Neuronal stem cell (in vitro differentiated cells): ENCODE measurements around the gene BPIFB6.

Experiments
- DNase-seq: peaks from one replicate; pipeline ENCODE4 v3.0.0-alpha.2; 2013; ENCODE audit warnings: low spot score
- H2AFZ ChIP-seq: one replicate; pipeline ENCODE4 v1.6.1; 2013; ENCODE audit warnings: mild to moderate bottlenecking, low read length, inconsistent platforms
- H2AK5ac ChIP-seq: 2 replicates; pipeline ENCODE4 v1.6.1; 2013; ENCODE audit warnings: low read depth, mild to moderate bottlenecking, inconsistent platforms, low read length, moderate library complexity, mixed read lengths
- H2BK120ac ChIP-seq: 2 replicates; pipeline ENCODE4 v1.6.1; 2013; ENCODE audit warnings: low read depth, mild to moderate bottlenecking, inconsistent platforms, low read length, moderate library complexity, mixed read lengths
- H2BK12ac ChIP-seq: one replicate; pipeline ENCODE4 v1.6.1; 2013; ENCODE audit warnings: low read length, inconsistent platforms
- H2BK15ac ChIP-seq: 2 replicates; pipeline ENCODE4 v1.6.1; 2013; ENCODE audit warnings: mild to moderate bottlenecking, low read length, inconsistent platforms, mixed read lengths
- H2BK5ac ChIP-seq: one replicate; pipeline ENCODE4 v1.6.1; 2013; ENCODE audit warnings: inconsistent platforms, mild to moderate bottlenecking, low read length, moderate library complexity
- H3K14ac ChIP-seq: one replicate; pipeline ENCODE4 v1.6.1; 2013; ENCODE audit warnings: low read length, inconsistent platforms
- H3K18ac ChIP-seq: 2 replicates; pipeline ENCODE4 v1.6.1; 2013; ENCODE audit warnings: low read length, inconsistent platforms
- H3K23ac ChIP-seq: 2 replicates; pipeline ENCODE4 v1.6.1; 2013; ENCODE audit warnings: low read depth, mild to moderate bottlenecking, mixed read lengths, low read length, inconsistent platforms; ENCODE audit not compliant: poor library complexity
- H3K27ac ChIP-seq: replicated peaks from 3 replicates; pipeline ENCODE4 v1.5.1; 2013; ENCODE audit warnings: low read length, inconsistent platforms
- H3K27me3 ChIP-seq, 3 experiments: 2 replicates each; pipeline ENCODE4 v1.6.1; 2013; ENCODE audit warnings: low read length in 3 of 3, mild to moderate bottlenecking in 2 of 3, inconsistent platforms in 1 of 3, low read depth in 1 of 3, mixed read lengths in 1 of 3, moderate library complexity in 1 of 3; ENCODE audit not compliant: control insufficient read depth in 3 of 3, insufficient read depth in 3 of 3
- H3K36me3 ChIP-seq, 2 donors: replicated peaks in 1 of 2; 2 replicates each; pipeline ENCODE4 v1.6.1; 2013; ENCODE audit warnings: low read length in 2 of 2; ENCODE audit not compliant: control insufficient read depth in 2 of 2, insufficient read depth in 2 of 2
- H3K4ac ChIP-seq: 2 replicates; pipeline ENCODE4 v1.6.1; 2013; ENCODE audit warnings: inconsistent platforms, mild to moderate bottlenecking, low read length, moderate library complexity
- H3K4me1 ChIP-seq, 2 donors: 1 replicate in 1 of 2; 2 replicates in 1 of 2; pipeline ENCODE4 v1.6.1; 2013; ENCODE audit warnings: low read length in 2 of 2, low read depth in 1 of 2; ENCODE audit not compliant: control insufficient read depth in 2 of 2, insufficient read depth in 1 of 2
- H3K4me2 ChIP-seq: one replicate; pipeline ENCODE4 v1.6.1; 2013; ENCODE audit warnings: mild to moderate bottlenecking, low read length, inconsistent platforms; ENCODE audit not compliant: insufficient read depth, poor library complexity, severe bottlenecking
- H3K4me3 ChIP-seq, 2 donors: 2 replicates each; pipeline ENCODE4 v1.5.1; 2013; ENCODE audit warnings: low read length in 2 of 2, mild to moderate bottlenecking in 2 of 2, inconsistent platforms in 1 of 2, moderate library complexity in 1 of 2
- H3K79me1 ChIP-seq: one replicate; pipeline ENCODE4 v1.6.1; 2013; ENCODE audit warnings: low read depth, mild to moderate bottlenecking, inconsistent platforms, low read length, moderate library complexity
- H3K9ac ChIP-seq: one replicate; pipeline ENCODE4 v1.6.1; 2013; ENCODE audit warnings: mild to moderate bottlenecking, low read depth, low read length, inconsistent platforms; ENCODE audit not compliant: poor library complexity
- H3K9me3 ChIP-seq, 2 donors: replicated peaks in 1 of 2; 2 replicates each; pipeline versions ENCODE3 to v1.6.1; 2013; ENCODE audit warnings: low read length in 2 of 2, mild to moderate bottlenecking in 2 of 2, inconsistent platforms in 1 of 2, low read depth in 1 of 2, mixed read lengths in 1 of 2, moderate library complexity in 1 of 2; ENCODE audit not compliant: control insufficient read depth in 2 of 2, insufficient read depth in 1 of 2
- H4K8ac ChIP-seq: one replicate; pipeline ENCODE4 v1.6.1; 2013; ENCODE audit warnings: low read depth, mild to moderate bottlenecking, inconsistent platforms, low read length, moderate library complexity
- H4K91ac ChIP-seq: one replicate; pipeline ENCODE4 v1.6.1; 2013; ENCODE audit warnings: low read length, low read depth, mild to moderate bottlenecking, inconsistent platforms; ENCODE audit not compliant: poor library complexity
- WGBS, 2 donors: extraction: QIAGEN DNeasy Blood & Tissue Kit; methylation state at CpG; one replicate each; pipeline ENCODE4 v1.1.7; 2013; ENCODE audit warnings: missing lambda C conversion rate in 2 of 2, mixed read lengths in 1 of 2; ENCODE audit not compliant: insufficient read length in 2 of 2, insufficient replicate concordance in 1 of 2; ENCODE audit errors: extremely low coverage in 2 of 2; 5-methylcytosine and 5-hydroxymethylcytosine counted together

BPIFB6 gene

GRCh38 chr20:33012327-33013189 lies 18.9 kb upstream of the BPIFB6 start:
- no peak overlapping the region for H3K23ac ChIP-seq
- peak overlapping the region; percentile 14 for H2AK5ac ChIP-seq
- no peak overlapping the region for H2AFZ ChIP-seq
- WGBS, 2 donors: no CpG with 5 or more reads among the region's 15 CpGs
- no peak overlapping the region for H3K4me2 ChIP-seq
- H3K4me1 ChIP-seq: peaks cover 11 to 12% of the 10 kb centered on the region in 2 donors
- H3K36me3 ChIP-seq: no peaks in the 10 kb centered on the region
- peaks cover 2% of the 10 kb centered on the region for H3K79me1 ChIP-seq
- H2BK12ac ChIP-seq: no peak overlapping the region
- no peak overlapping the region for H2BK5ac ChIP-seq
- peak overlapping the region; percentile 41 for H3K18ac ChIP-seq
- no peak for DNase-seq
- H3K9ac ChIP-seq: no peak overlapping the region
- peaks cover 0 to 30% (median 0%) of the 10 kb centered on the region in 3 experiments for H3K27me3 ChIP-seq
- no peak overlapping the region for H3K4me3 ChIP-seq
- H4K91ac ChIP-seq: no peak overlapping the region
- H3K14ac ChIP-seq: peak overlapping the region; percentile 41
- no peak overlapping the region for H4K8ac ChIP-seq
- H3K4ac ChIP-seq: no peak overlapping the region
- H2BK15ac ChIP-seq: no peak overlapping the region
- H2BK120ac ChIP-seq: no peak overlapping the region
- H3K27ac ChIP-seq: no peak overlapping the region
- H3K9me3 ChIP-seq: no peaks in the 10 kb centered on the region

GRCh38 chr20:33013701-33014326 lies 17.6 kb upstream of the BPIFB6 start:
- H2BK5ac ChIP-seq: no peak overlapping the region
- no peak overlapping the region for H3K4ac ChIP-seq
- no peak overlapping the region for H4K91ac ChIP-seq
- peaks cover 0 to 39% (median 0%) of the 10 kb centered on the region in 3 experiments for H3K27me3 ChIP-seq
- H2AK5ac ChIP-seq: no peak overlapping the region
- H2AFZ ChIP-seq: no peak overlapping the region
- peaks cover 11 to 12% of the 10 kb centered on the region in 2 donors for H3K4me1 ChIP-seq
- H3K9ac ChIP-seq: no peak overlapping the region
- H3K9me3 ChIP-seq: no peaks in the 10 kb centered on the region
- H3K23ac ChIP-seq: no peak overlapping the region
- H3K27ac ChIP-seq: no peak overlapping the region
- peak overlapping the region; percentile 9 for H3K18ac ChIP-seq
- no peak for DNase-seq
- no peak overlapping the region for H4K8ac ChIP-seq
- no peak overlapping the region for H3K4me2 ChIP-seq
- WGBS, 2 donors: no CpG with 5 or more reads among the region's 12 CpGs
- H3K4me3 ChIP-seq: no peak overlapping the region
- no peaks in the 10 kb centered on the region for H3K36me3 ChIP-seq
- H2BK15ac ChIP-seq: peak overlapping the region; percentile 4
- H3K14ac ChIP-seq: no peak overlapping the region
- no peak overlapping the region for H2BK120ac ChIP-seq
- H3K79me1 ChIP-seq: peaks cover 2% of the 10 kb centered on the region
- H2BK12ac ChIP-seq: no peak overlapping the region

DNA sequence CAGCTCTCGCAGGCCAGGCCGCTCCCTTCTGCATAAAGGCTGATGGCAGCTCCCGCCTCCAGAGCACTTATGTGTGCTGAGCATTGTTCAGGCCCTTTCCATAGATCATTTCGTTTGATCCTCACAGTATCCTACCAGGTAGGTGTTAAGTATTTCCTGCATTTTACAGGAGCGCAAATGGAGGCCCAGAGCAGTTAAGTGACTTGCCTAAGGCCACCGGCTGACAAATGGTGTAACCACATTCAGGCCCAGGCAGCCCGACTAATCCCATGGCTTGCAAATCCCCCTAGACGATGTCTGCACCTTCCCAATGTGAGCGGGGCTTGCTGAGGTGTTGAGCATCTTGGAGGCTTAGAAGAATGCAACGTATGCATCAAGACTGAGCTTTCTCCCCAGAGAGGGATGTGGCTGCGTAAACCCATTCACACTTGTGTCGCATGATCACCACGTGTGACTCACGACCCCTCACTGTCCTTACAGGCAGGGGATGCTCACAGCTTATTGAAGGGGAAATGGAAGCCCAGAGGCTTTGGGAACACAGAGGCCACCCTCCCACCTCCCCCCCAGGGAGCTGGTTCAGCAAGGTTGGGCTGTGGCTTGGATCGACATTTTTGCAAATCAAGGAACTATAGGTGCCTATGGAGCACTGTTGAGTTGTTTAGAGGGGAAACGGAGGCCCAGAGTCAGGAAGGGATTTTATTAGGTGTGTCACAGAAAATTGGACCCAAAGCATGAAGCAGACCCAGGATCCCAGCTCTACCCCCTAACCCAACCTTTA lies 16.9 kb upstream of the BPIFB6 start:
- Histone ChIP-seq H2BK5ac (no peak overlapping the region), H3K23ac (no peak overlapping the region), H3K9me3 (no peaks in the 10 kb centered on the region), H3K4me2 (no peak overlapping the region), H2BK120ac (no peak overlapping the region), H3K79me1 (peaks cover 2% of the 10 kb centered on the region), H3K14ac (no peak overlapping the region), H4K91ac (no peak overlapping the region), H2AK5ac (no peak overlapping the region), H2BK15ac (no peak overlapping the region), H3K4me3 (no peak overlapping the region), H2AFZ (no peak overlapping the region), H2BK12ac (no peak overlapping the region), H3K27ac (no peak overlapping the region), H3K18ac (no peak overlapping the region), H3K4me1 (peaks cover 6 to 8% of the 10 kb centered on the region in 2 donors), H3K27me3 (peaks cover 0 to 39% (median 0%) of the 10 kb centered on the region in 3 experiments), H3K4ac (no peak overlapping the region), H3K9ac (no peak overlapping the region), H4K8ac (no peak overlapping the region), H3K36me3 (no peaks in the 10 kb centered on the region)
- no peak for DNase-seq
- WGBS, 2 donors: no CpG with 5 or more reads among the region's 16 CpGs

- H2BK5ac ChIP-seq: no peak overlapping the region
- H3K79me1 ChIP-seq: peaks cover 2% of the 10 kb centered on the region
- no peak overlapping the region for H2BK15ac ChIP-seq
- no peak for DNase-seq
- H3K4me3 ChIP-seq: no peak overlapping the region
- H3K4ac ChIP-seq: no peak overlapping the region
- H3K27ac ChIP-seq: no peak overlapping the region
- peaks cover 0 to 39% (median 0%) of the 10 kb centered on the region in 3 experiments for H3K27me3 ChIP-seq
- no peak overlapping the region for H3K9ac ChIP-seq
- no peak overlapping the region for H3K18ac ChIP-seq
- no peak overlapping the region for H2BK12ac ChIP-seq
- H3K14ac ChIP-seq: no peak overlapping the region
- no peak overlapping the region for H4K91ac ChIP-seq
- H3K9me3 ChIP-seq: no peaks in the 10 kb centered on the region
- no peak overlapping the region for H3K4me2 ChIP-seq
- no peak overlapping the region for H2BK120ac ChIP-seq
- no peak overlapping the region for H2AK5ac ChIP-seq
- no peak overlapping the region for H3K23ac ChIP-seq
- no peak overlapping the region for H4K8ac ChIP-seq
- no peak overlapping the region for H2AFZ ChIP-seq
- no CpG with 5 or more reads among the region's 10 CpGs for WGBS, 2 donors
- peaks cover under 1 to 2% of the 10 kb centered on the region in 2 donors for H3K4me1 ChIP-seq
- no peaks in the 10 kb centered on the region for H3K36me3 ChIP-seq
Measured at GRCh38 chr20:33015114-33015484, 16.3 kb upstream of the BPIFB6 start.
